ENCODE data around the gene TOB1.

The TOB1 gene

DNA sequence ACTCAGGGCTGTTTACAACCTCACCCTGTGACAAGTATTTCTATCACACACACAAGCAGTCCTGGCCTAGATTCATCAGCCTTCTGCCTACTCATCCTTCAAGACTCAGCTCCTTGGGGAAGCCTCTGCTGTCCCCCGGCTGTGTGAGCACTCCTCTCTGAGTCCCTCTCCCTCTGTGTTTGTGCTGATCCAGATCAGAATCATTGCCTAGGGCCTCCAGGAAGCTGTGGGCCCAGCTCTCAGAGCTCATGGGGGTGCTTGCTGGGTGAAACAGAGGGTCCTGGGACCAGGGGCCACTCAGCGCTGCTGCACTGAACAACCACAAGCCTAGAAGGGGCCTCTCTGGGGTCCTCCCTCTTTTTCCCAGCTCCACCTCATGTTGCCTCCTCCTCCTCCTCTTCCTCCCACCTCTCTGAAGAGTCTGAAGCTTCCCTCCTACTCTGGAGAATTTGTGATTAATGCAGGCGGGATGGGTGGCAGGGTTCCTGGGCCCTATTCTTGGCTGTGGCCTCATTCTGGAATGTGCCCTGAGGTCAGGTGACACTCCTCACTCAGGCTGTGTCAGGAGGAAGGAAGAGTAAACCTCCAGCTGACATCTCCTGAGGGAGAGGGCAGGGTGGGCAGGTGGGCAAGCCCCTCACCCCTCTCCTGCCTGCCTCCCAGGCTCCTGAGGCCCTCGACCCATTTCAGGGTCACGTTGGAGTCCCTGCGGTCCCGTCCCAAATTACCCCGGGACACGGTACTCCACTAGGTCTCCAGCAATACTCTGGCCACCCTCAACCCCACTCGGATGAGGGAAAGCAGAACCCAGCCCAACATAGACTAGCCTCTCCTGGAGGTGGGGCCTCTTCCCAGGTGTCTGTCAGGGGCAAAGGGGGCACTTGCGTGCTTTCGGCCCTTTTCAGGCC is 20.7 kb downstream of the TOB1 start:
- no peak for DNase-seq (ENCODE audit: low spot score)

DNA sequence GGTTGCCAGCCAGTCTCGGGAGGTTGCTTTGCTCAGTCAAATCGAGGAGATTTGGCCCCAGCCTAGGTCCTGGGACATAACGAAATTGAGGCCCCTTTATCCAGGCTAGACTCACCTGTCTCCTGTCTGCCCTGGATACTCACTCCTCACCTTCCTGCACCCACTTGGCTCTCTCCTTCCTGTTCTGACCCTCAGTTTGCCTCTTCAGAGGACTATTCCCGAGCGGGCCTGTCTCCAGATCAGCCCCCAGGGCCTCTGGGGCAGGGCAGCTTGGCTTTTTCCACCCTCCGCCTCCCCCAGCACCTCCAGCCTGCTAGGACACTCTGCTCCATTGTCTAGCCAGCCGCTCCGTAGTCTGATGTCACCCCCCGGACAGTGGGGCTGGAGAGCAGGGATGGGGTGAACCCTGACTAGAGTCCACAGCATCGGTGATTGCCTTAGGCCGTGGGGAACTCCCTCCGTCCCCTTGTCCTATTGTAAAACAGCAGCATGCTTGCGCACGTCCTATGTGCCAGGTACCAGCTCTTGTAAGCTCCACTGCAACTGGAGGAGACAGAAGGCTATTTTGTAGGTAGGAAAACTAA is 21.9 kb downstream of the TOB1 start:
- DNase-seq (ENCODE audit: low spot score), result peak; percentile 74

DNA sequence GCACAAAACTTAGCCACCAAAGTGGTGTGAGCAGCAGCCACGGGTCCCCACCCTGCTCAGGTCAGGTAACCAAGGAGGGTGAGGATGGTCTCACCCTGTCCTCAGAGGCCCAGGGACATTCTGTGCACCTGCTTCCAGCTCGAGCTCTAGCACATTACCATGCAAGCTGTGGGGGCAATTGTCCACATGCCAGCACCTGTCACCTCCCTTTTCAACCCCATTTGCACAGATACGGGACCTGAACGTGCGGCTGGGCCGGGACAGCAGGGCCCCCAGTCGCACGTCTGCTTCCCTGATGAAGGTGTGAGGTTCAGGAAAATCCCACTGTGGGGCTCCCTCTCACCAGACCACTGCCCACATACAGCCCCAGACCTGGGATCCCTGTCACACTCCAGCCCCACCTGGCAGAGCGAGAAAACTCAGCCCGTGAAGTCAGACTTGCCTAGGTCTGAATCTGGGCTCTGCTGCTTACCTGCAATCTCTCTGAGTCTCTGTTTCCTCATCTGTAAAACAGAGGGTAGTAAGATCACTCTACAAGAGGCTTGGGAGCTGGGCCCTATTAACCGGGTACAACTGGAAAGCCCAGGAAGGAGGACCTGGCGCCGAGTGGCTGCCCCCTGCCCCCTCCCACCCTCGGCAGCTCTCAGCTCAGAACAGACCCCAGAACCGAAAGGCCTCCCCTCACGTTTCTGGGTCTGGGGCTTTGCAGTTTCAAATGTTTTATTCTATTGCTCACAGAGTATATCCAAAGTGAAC is 22.8 kb downstream of the TOB1 start:
- no peak for DNase-seq (ENCODE audit: low spot score)

DNA sequence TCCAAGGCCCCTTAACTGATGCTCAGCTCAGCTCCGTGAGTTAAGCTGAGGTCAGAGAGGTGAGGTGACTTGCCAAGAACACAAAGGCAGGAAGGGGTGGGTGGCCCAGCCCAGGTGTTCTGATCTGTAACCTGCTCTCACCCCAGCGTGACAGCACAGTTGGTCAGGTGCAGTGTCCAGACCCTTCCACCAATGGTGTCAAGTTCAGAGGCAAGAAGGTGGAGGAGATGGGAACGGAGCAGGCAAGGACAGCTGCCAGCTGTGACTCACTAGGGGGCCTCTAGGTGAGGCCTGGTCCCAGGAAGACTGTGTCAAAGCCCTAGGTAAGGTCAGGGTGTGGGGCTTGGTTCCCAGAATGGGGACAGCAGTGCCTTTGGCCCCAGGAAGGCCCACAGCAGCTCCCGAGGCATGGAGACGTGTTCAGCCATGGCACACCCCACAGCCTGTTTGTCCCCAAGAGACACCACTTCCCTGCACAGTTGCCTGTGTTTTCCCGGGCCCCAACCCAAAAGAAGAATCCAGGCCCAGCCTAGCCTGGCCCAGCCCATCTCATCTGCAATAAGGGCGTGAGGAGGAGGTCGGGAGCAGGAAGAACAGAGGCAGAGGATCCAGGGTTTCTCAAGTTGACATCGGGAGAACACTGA is 23.5 kb downstream of the TOB1 start:
- no peak for DNase-seq (ENCODE audit: low spot score)

DNA sequence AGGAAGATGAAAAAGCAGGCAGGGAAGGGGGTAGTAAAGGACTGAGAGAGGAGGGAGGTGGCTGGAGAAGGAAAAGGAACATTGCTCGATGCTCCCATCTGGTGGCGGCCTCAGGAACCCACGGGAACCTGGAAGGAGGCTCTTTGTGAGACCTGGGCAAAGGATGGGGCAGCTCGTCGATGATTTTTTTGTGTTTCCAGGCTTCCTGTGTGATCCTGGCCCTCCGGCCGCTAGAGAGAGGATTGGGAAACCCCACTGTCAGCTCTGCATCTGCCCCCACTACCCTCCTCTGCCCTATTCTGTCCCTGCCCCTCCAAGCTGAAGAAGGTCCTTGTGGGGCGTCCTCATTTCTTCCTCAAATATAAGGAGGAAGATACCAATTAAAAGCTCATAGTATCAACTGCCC is 24.2 kb downstream of the TOB1 start:
- peak; percentile 80 for DNase-seq (ENCODE audit: low spot score)

DNA sequence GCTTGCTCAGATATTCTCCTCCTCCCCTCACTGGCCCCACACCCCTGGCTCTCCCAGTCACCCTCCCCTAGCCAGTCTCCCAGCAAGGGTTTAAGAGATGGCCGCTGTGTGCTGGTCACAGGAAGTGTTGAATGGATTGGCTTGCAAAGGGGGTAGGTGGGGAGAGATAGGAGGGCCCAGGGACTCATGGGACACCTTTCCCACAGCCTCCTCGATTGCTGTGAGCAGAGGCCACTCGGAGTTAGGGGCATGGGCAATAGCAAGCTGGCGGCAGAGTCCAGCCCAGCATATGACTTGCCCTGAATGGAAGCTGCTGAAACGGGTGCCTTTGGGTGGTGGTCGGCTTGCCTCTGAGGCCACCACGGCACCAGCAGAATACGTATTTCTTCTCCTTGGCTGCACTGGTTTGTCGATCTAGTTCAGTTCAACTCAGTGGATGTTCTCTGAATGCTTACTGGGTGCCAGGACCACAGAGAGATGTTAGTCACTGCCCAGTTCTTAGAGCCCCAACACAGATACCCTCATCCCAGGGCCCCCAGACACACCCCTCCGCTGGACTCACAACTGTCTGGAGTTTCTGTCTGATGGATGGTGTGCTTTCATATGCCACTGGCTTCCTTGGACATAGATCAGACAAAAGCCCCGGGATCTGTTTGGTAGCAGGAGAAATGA is 24.7 kb downstream of the TOB1 start:
- DNase-seq (ENCODE audit: low spot score), result no peak

DNA sequence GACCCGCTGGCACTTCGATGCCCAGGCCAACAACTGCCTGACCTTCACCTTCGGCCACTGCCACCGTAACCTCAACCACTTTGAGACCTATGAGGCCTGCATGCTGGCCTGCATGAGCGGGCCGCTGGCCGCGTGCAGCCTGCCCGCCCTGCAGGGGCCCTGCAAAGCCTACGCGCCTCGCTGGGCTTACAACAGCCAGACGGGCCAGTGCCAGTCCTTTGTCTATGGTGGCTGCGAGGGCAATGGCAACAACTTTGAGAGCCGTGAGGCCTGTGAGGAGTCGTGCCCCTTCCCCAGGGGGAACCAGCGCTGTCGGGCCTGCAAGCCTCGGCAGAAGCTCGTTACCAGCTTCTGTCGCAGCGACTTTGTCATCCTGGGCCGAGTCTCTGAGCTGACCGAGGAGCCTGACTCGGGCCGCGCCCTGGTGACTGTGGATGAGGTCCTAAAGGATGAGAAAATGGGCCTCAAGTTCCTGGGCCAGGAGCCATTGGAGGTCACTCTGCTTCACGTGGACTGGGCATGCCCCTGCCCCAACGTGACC is 25.8 kb downstream of the TOB1 start:
- no peak for DNase-seq (ENCODE audit: low spot score)

DNA sequence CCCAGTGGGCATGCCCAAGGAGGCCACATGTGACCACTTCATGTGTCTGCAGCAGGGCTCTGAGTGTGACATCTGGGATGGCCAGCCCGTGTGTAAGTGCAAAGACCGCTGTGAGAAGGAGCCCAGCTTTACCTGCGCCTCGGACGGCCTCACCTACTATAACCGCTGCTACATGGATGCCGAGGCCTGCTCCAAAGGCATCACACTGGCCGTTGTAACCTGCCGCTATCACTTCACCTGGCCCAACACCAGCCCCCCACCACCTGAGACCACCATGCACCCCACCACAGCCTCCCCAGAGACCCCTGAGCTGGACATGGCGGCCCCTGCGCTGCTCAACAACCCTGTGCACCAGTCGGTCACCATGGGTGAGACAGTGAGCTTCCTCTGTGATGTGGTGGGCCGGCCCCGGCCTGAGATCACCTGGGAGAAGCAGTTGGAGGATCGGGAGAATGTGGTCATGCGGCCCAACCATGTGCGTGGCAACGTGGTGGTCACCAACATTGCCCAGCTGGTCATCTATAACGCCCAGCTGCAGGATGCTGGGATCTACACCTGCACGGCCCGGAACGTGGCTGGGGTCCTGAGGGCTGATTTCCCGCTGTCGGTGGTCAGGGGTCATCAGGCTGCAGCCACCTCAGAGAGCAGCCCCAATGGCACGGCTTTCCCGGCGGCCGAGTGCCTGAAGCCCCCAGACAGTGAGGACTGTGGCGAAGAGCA is 26.4 kb downstream of the TOB1 start:
- DNase-seq (ENCODE audit: low spot score), result no peak

DNA sequence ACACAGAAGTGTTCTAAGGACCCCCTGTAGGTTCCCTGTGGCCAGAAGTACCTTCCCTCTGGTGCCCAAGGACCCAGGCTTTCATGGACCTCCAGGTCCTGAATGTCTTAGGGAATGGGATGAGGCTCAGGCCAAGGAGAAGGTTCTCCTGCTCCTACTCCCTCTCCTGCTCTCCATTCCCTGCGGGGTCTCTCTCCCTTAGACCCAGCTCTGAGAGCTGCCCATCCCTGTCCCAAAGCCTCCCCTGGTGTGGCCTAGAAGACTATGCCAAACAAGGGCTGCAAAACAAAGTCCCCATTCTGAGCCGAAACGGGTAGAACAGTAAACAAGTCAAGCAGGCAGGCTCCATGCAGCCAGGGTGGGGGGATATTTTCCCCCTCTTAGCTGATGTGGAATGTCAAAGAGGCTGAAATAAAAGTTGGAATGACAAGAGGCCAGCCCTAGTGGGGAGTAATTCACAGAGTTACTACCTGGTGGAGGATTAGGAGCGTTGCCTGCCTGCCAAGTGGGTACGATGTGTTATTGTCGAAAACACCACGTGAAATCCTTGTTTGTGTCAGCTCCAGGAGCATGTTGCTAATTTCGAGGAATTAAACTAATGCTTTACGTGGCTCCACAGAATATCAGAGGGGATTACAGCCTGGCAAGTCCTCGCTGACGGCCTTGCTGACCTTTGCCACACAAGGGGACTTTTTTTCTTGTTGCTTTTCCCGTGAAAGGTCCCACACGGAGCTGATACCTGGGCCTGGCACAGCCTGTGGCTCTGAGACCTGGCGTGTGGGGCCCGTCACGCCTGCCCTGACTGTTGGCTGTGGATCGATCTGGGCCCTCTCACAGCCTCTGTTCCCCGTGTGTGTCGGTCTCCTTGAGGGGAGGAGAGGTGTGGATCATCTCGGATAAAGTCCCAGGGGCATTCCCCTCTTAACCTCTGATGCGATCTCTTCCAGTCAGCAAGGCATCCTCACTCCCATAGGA is 27.9 kb downstream of the TOB1 start:
- DNase-seq (ENCODE audit: low spot score), result peak; percentile 82

DNA sequence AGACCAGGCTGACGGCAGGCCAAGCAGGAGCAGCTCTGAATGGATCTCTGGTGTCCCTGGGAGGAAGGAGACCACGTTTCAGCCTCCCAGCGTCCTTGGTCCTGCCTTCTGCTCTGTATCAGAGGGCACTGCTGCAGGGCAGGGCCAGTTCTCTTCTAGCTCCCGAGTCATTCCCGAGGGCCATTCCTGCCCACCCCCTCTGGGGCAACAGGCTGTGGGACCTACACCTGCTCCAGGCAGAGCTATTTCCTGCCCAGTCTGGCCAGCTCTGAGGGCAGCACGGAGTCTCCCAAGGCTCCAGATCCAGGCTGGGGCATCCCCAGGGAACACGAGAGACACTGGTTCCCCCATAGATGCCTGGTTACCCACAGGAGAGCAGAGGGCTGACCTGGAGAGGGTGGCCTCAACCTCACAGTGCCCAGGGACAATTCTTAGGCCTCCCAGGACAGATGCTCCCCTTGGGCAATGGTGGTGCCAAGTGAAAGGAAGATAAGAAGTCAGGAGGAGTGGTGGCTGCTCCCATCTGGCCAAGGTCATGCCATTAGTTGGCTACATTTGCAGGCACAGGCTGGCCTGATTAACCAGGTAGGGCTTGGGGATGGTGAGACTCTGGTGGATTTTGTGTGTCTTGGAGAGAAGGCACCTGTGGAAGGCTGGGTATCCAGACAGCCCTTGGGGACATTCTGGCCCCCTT is 28.7 kb downstream of the TOB1 start:
- no peak for DNase-seq (ENCODE audit: low spot score)

DNA sequence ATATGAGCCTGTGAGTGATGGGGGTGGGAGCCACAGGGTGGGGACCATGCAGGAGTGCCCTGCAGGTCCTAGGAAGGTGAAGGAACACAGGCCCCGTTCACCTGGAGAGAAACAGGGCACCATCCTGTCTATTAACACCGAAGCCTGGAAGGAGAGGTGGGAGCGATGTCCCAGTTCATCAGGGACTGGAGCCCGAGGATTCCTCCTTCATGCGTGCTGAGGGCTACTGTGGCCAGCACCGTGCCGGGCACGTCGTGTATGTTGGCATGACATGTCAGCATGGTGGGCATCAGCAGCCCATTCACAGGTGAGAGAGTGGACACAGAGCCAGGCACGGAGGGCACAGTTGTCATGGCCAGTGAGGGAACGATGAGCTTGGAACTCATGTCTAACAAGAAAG is 29.3 kb downstream of the TOB1 start:
- no peak for DNase-seq (ENCODE audit: low spot score)

DNA sequence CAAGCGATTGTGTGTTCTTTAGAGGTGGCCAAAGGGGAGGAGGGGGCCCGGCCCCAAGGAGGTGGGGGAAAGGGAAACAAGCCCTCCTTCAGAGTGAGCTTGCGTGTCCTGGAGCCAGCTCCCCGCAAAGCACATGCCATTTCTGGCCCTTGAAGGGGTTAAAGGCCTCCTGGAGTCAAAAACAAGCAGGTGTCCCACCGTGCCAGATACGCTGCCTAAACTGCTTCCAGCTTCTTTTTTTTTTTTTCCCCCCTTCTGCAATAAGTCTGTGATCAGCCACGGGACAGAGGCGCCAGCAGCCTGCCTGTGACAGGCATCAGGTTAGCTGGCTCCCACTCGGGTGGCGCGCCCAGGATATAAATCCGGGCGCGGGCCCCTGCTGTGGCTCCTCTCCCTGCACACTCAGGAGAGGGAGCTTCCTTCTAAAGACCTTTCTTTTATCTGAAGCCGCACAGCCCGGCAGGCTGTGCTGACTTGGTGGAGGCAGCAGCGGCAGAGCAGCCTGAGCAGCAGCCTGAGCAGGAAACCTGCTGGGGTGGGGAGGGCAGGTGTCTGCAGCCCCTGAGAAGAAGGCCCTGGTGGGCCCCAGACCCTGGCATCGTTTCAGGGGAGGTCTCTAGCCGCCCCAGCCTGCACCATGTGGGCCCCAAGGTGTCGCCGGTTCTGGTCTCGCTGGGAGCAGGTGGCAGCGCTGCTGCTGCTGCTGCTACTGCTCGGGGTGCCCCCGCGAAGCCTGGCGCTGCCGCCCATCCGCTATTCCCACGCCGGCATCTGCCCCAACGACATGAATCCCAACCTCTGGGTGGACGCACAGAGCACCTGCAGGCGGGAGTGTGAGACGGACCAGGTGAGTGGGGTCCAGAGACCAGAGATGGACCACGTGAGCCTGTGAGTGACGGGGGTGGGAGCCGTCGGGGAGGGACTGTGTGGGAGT is 30.6 kb downstream of the TOB1 start, which contains the start of gene WFIKKN2:
Gene WFIKKN2, plus strand, starts transcription at position 286 of the 934 bp plus-strand sequence. Its CDS starts 352 bp downstream, at position 638.
- no peak for DNase-seq (ENCODE audit: low spot score)

DNA sequence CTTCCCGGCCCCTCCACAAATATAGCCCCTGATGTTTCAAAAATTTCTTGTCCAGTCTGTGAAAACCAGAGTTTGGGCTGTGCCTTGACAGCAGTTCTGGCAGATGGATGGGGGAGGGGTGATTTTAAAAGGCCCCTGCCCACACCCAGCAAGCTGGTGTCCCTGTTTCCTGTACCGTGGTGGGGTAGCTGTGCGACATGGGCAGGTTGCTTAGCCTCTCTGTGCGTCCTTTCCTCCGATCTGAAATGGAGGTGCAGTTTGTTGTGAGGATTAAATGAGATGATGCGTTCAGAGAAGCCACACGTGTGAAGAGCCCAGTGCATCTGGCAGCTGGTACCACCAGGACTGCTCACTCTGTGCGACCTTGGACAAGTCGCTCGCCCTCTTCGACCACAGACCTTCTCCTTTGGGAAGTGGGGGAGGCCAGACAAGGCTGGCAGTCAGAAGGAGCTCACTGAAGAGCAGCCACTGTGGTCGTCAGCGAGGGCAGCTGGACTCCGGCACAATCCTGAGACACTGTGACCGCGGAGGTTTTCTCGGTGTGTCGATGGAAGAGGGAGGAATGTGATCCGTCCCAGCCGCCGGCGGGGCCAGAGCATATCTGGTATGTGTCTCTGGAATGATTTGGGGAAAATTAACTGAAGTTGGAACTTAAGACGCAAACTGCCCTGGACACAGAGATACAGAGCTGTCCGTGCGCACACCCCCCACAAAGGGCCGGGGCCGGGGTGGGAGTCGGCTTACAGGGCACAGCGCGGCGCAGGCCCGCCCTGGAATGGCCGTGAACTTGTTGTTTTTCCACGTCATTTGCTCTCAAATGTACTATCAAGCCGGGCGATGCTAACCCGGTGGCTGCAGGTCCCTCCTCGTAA is 31.5 kb downstream of the TOB1 start:
- no peak for DNase-seq (ENCODE audit: low spot score)

DNA sequence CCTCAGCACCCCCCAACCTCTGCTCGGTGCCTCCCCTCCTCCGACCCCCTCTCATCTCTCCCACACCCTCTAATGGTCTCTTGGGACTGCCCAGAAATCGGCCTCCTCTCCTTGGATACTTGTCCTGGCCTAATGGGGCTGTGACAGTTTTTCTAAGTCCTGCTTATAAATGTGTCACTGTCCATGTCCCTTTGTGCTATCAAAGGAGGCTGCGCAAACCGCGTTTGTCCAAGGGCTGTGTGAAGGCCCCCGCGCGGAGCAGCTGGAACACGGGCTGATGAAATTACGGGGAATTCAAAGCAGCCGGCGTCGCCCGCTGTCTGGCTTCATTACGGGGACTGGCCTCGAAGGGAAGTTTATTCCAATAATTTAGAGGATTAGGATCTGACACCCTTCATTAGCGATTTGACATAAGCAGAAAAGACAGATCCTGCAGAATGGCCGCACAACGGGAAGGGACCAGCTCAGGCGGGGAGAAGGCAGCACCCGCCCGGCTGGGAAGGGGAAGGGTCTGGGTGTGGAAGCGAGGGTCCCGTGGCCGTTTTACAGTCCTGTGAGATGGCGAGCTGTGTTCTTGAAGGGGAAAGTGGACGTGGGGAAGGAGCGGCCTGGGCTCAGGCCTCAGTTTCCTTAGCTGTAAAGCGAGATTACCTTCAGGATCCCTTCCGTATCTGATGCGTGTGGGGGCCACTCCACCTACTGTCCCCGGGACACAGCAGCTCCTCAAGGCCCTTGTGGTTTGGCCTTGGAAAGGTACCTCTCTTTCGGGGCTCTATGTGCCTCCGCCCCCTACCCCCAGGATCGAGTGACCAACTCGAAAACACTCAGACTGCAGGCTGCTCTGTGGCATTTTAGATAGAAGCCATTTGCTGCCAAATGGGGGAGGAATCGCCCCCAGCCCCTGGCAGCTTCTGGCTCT is 32.4 kb downstream of the TOB1 start:
- DNase-seq (ENCODE audit: low spot score), result no peak

DNA sequence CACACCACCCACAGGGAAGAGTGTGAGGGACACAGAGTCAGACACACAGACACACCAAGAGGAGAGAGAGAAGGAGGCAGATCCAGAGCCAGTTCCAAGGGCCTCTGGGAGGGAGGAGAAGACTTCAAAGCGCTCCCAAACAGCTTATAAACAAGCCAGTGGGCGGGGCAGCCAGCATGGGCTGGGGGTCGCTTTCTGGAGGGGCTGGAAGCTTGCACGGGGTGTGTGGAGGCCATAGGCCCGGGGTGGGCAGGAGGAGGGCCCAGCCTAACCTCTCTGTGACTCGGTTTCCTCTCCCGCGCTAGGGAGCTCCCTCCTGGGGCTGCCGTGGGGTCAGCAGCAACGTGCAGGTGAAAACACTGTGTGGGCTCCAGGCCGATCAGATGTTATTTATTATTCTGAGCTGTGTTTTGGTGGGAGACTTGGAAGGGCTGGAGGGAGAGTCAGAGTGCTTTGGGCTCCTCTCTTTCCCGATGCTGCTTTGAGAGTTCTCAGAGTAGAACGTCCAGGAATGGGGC is 33.2 kb downstream of the TOB1 start:
- DNase-seq (ENCODE audit: low spot score), result no peak
